Astrocyte (in vitro differentiated cells and primary cell): ENCODE results near the gene CCDC157. TPM values are rescaled to one million over a fixed set of nuclear protein-coding genes. Genes with fewer than 3 reads are reported as not detected.
"Not testable (repeated sequence)": the region's sequence is repeated elsewhere in the genome, so short reads cannot be mapped to it uniquely, and the experiment has no call there.

Experiments used
- DNase-seq: peaks from one replicate; pipeline ENCODE4 v3.0.0-alpha.2; 2010; ENCODE audit warnings: low read depth
- FAIRE-seq: peaks from 2 replicates; lab custom pipeline; 2011; peaks lifted over from hg19 to GRCh38; lab: Jason Lieb, UNC
- H2AFZ ChIP-seq: 2 replicates; pipeline ENCODE4 v1.6.0; 2012; ENCODE audit warnings: low read depth, low read length, inconsistent platforms
- H3K27ac ChIP-seq: 2 replicates; pipeline ENCODE4 v1.5.1; 2011; ENCODE audit warnings: low read depth, low read length, inconsistent platforms
- H3K27me3 ChIP-seq: 2 replicates; pipeline ENCODE4 v1.6.0; 2011; ENCODE audit warnings: low read length, inconsistent platforms; ENCODE audit not compliant: insufficient read depth
- H3K36me3 ChIP-seq: 2 replicates; pipeline ENCODE4 v1.5.1; 2011; ENCODE audit warnings: low read length, inconsistent platforms; ENCODE audit not compliant: insufficient read depth
- H3K4me1 ChIP-seq: 2 replicates; pipeline ENCODE4 v1.5.1; 2011; ENCODE audit warnings: low read length, inconsistent platforms; ENCODE audit not compliant: insufficient read depth
- H3K4me2 ChIP-seq: 2 replicates; pipeline ENCODE4 v1.6.0; 2012; ENCODE audit warnings: low read length, inconsistent platforms
- H3K4me3 ChIP-seq: 2 replicates; pipeline ENCODE4 v1.5.1; 2011; ENCODE audit warnings: low read depth, mild to moderate bottlenecking, low read length, inconsistent platforms; ENCODE audit not compliant: insufficient read depth
- H3K79me2 ChIP-seq: 2 replicates; pipeline ENCODE4 v1.6.0; 2012; ENCODE audit warnings: mild to moderate bottlenecking, low read length, inconsistent platforms; ENCODE audit not compliant: insufficient read depth
- H3K9ac ChIP-seq: 2 replicates; pipeline ENCODE4 v1.6.0; 2012; ENCODE audit warnings: mild to moderate bottlenecking, low read length, inconsistent platforms
- H3K9me3 ChIP-seq: 2 replicates; pipeline ENCODE4 v1.5.1; 2012; ENCODE audit warnings: low read depth, mild to moderate bottlenecking, low read length, inconsistent platforms; ENCODE audit not compliant: insufficient read depth
- H4K20me1 ChIP-seq: 2 replicates; pipeline ENCODE4 v1.6.0; 2012; ENCODE audit warnings: low read length, inconsistent platforms; ENCODE audit not compliant: insufficient read depth
- H3K27ac Mint-ChIP-seq: one replicate; pipeline ENCODE4 v1.8.0; 2021; ENCODE audit warnings: mild to moderate bottlenecking, mixed read lengths; ENCODE audit not compliant: unreplicated experiment
- H3K27me3 Mint-ChIP-seq: one replicate; pipeline ENCODE4 v1.8.0; 2021; ENCODE audit warnings: low read depth, mixed read lengths; ENCODE audit not compliant: unreplicated experiment
- H3K36me3 Mint-ChIP-seq: one replicate; pipeline ENCODE4 v1.8.0; 2021; ENCODE audit warnings: low read depth, mixed read lengths; ENCODE audit not compliant: unreplicated experiment
- H3K4me1 Mint-ChIP-seq: one replicate; pipeline ENCODE4 v1.8.0; 2021; ENCODE audit warnings: low read depth, mixed read lengths; ENCODE audit not compliant: unreplicated experiment
- H3K4me3 Mint-ChIP-seq: one replicate; pipeline ENCODE4 v1.8.0; 2021; ENCODE audit warnings: mild to moderate bottlenecking, moderate library complexity, mixed read lengths; ENCODE audit not compliant: unreplicated experiment
- H3K9me3 Mint-ChIP-seq: one replicate; pipeline ENCODE4 v1.8.0; 2021; ENCODE audit warnings: mild to moderate bottlenecking, mixed read lengths; ENCODE audit not compliant: unreplicated experiment
- CTCF ChIP-seq: IDR thresholded peaks from 2 replicates; pipeline ENCODE4 v1.5.1; 2011; ENCODE audit warnings: low read depth, mild to moderate bottlenecking, inconsistent platforms, low read length, moderate library complexity; ENCODE audit not compliant: insufficient read depth
- EZH2 ChIP-seq: IDR thresholded peaks from 2 replicates; pipeline ENCODE4 v1.6.1; 2012; ENCODE audit warnings: mild to moderate bottlenecking, low read length, inconsistent platforms; ENCODE audit not compliant: insufficient read depth
- total RNA-seq: library from RNA; stranded (reverse); gene quantifications from 2 replicates; pipeline ENCODE4 v1.2.1, GENCODE V29; 2021

The CCDC157 gene
- total RNA-seq, 1 donor from 2014 or later = 2.9 TPM

DNA sequence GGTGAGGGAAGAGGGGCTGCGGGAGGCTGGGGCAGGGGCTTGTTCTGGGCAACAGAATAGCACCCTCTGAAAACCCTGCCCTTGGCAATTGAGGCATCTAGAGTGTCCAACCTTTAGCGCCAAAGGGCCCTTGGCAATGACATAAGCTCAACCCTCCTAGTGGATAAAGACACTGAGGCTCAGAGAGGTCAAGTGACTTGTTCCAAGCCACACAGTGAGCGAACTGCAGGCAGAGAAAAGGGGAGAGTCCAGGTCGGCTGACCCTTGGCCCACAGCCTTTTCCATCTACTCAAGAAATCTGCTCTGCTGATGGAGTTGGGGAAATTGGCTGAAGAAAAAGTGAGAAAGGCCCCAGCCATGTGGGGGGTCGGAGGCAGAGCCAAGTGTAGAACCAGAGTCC is 42.9 kb downstream of the CCDC157 start:
- no peak for DNase-seq
- H3K9me3 ChIP-seq = no peaks in the 10 kb centered on the region
- H3K27me3 Mint-ChIP-seq = peaks cover 6% of the 10 kb centered on the region
- FAIRE-seq = no peak
- H3K4me1 Mint-ChIP-seq = peaks cover 17% of the 10 kb centered on the region
- H3K4me3 ChIP-seq = no peak overlapping the region
- peaks cover 59% of the 10 kb centered on the region for H4K20me1 ChIP-seq
- peak overlapping the region; percentile 100 for H3K4me2 ChIP-seq
- H3K9ac ChIP-seq = no peak overlapping the region
- no peak overlapping the region for H2AFZ ChIP-seq
- H3K4me1 ChIP-seq = peaks cover 21% of the 10 kb centered on the region
- H3K27me3 ChIP-seq = no peaks in the 10 kb centered on the region
- H3K36me3 Mint-ChIP-seq = peaks cover 10% of the 10 kb centered on the region
- no peak overlapping the region for H3K4me3 Mint-ChIP-seq
- no peaks in the 10 kb centered on the region for H3K9me3 Mint-ChIP-seq
- peaks cover 3% of the 10 kb centered on the region for H3K36me3 ChIP-seq
- TF ChIP-seq CTCF (no peak), EZH2 (no peak)
- H3K27ac ChIP-seq = no peak overlapping the region
- no peak overlapping the region for H3K27ac Mint-ChIP-seq
- H3K79me2 ChIP-seq = peaks cover 72% of the 10 kb centered on the region

- Histone ChIP-seq H3K9me3 (no peaks in the 10 kb centered on the region), H4K20me1 (peaks cover 61% of the 10 kb centered on the region), H3K4me3 (no peak overlapping the region), H3K79me2 (peaks cover 74% of the 10 kb centered on the region), H3K4me1 (peaks cover 21% of the 10 kb centered on the region), H3K4me2 (peak overlapping the region; percentile 100), H3K27ac (no peak overlapping the region), H2AFZ (no peak overlapping the region), H3K36me3 (peaks cover 3% of the 10 kb centered on the region), H3K9ac (no peak overlapping the region), H3K27me3 (no peaks in the 10 kb centered on the region)
- FAIRE-seq = no peak
- peaks cover 10% of the 10 kb centered on the region for H3K36me3 Mint-ChIP-seq
- H3K27me3 Mint-ChIP-seq = peaks cover 6% of the 10 kb centered on the region
- peak overlapping the region; percentile 1 for H3K27ac Mint-ChIP-seq
- no peak for DNase-seq
- H3K9me3 Mint-ChIP-seq = no peaks in the 10 kb centered on the region
- peaks cover 17% of the 10 kb centered on the region for H3K4me1 Mint-ChIP-seq
- no peak overlapping the region for H3K4me3 Mint-ChIP-seq
- TF ChIP-seq CTCF (no peak), EZH2 (no peak)
Observed at GRCh38 chr22:30400159-30400558, 43.4 kb downstream of the CCDC157 start.

DNA sequence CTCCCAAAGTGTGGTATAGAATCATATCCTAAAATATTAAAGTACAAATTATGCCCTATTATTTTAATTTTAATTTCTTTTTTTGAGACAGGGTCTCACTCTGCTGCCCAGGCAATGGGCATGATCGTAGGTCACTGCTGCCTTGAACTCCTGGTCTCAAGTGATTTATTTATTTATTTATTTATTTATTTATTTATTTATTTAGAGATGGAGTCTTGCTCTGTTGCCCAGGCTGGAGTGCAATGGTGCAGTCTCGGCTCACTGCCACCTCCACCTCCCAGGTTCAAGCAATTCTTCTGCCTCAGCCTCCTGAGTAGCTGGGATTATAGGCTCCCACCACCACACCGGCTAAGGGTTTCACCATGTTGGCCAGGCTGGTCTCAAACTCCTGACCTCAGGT is 44.2 kb downstream of the CCDC157 start:
- H2AFZ ChIP-seq, H3K27me3 Mint-ChIP-seq, H3K27ac ChIP-seq, FAIRE-seq, H3K36me3 ChIP-seq, H3K27me3 ChIP-seq, H3K9me3 ChIP-seq, H3K4me2 ChIP-seq, H3K9me3 Mint-ChIP-seq, H3K27ac Mint-ChIP-seq, DNase-seq, H3K4me3 Mint-ChIP-seq, H3K4me3 ChIP-seq, H3K9ac ChIP-seq: not testable (repeated sequence)
- Mint-ChIP-seq H3K36me3 (peaks cover 13% of the 10 kb centered on the region), H3K4me1 (peaks cover 17% of the 10 kb centered on the region)
- Histone ChIP-seq H4K20me1 (peaks cover 70% of the 10 kb centered on the region), H3K79me2 (peaks cover 80% of the 10 kb centered on the region), H3K4me1 (peaks cover 21% of the 10 kb centered on the region)
